GM18907 (cell line): ENCODE measurements around the gene ZNF462.
"Not testable (repeated sequence)": the region's sequence is repeated elsewhere in the genome, so short reads cannot be mapped to it uniquely, and the experiment has no call there.

Source experiments
- ATAC-seq: cut with Tn5 transposase; IDR thresholded peaks from one replicate; pipeline ENCODE4 v1.9.1; 2021; ENCODE audit warnings: mild to moderate bottlenecking, moderate library complexity; ENCODE audit not compliant: unreplicated experiment

The ZNF462 gene

DNA sequence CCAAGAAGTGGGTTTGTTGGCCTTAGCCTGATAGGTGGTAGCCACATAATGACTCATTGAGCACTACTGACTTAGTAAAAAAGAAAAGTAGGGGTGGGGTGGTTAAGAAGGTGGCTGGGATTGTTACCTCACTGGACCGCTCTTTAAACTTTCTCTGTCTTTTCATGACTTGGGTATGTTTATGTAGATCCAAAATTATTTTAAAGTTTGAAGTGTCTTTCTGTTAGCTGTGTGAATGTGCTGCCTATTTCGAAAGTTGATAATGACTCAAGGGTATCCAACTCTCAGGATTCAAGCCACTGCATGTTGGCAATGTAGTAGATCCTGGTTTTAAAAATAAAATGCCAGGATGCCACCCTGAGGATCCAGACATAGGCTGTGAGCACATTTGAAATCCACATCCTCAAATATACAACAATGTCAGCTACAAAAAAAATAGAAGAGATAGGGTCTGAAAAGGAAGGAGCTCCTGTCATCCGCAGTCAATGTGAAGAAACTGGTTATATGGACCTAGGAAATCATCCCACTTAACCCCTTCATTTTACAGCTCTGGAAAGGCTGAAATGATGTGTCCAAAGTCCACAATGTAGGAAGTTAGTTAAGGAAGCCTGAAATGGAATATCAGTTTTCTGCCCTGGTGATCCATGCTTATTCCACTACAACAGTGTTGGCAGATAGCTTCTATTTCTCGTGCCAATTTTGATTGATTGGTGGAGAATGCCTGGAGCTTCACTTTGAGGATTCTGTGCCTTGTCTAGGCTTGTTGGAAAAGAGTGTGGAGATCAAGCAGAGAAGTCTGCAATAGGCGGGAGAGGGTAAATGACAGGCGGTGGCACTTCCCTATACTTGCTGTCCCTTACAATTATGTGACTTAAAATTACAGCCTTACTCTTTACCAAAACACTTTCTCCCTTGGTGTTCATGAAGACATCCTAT lies 23.4 kb downstream of the ZNF462 start:
- no peak for ATAC-seq

GRCh38 chr9:106887066-106887465 lies 24.1 kb downstream of the ZNF462 start:
- no peak for ATAC-seq

GRCh38 chr9:106889061-106889590 lies 26.2 kb downstream of the ZNF462 start:
- no peak for ATAC-seq

GRCh38 chr9:106890608-106891007 lies 27.6 kb downstream of the ZNF462 start:
- no peak for ATAC-seq

- ATAC-seq: no peak
These were observed 28.3 kb downstream of the ZNF462 start for GRCh38 chr9:106891286-106891685.

GRCh38 chr9:106892632-106893031 lies 29.7 kb downstream of the ZNF462 start:
- no peak for ATAC-seq

GRCh38 chr9:106893088-106893487 lies 30.1 kb downstream of the ZNF462 start:
- ATAC-seq: no peak

DNA sequence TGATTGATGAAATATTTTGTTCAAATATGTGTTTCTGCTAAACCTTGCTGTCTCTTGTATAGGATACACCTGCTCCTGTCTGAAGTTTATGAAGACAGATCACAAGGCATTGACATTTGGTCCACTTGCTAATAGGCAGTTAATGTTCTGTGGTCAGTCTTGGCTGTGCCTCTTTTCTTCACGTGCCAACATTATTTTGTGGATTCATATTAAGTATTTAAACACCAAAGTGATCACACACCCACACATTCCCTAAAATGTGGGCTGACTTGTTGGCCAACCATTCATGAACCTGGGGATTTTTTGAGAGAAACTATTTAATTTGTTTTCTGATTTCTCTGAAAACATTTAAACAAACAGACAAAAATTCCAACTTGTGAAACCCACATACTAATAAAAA lies 33.7 kb downstream of the ZNF462 start:
- no peak for ATAC-seq

DNA sequence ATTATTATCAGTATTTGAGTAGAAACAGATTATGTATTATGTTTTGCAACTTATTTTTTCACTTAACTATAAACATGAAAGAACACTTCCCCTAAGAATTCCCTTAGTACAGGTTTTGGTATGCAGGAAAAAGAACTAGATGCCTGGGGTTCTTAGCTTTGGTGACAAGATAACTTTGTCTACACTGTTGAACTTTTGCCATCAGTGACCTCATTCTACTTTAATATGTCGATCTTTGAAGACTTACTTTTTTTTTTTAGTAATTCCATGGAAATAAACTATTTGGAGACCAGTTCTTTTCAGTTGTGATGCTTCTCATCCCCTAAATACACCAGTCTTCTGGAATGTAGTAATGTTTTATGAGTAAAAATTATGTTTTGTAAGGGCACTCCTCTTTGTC lies 34.3 kb downstream of the ZNF462 start:
- ATAC-seq: no peak

- no peak for ATAC-seq
These were observed 34.8 kb downstream of the ZNF462 start for GRCh38 chr9:106897751-106898150.

GRCh38 chr9:106900523-106900922 lies 37.6 kb downstream of the ZNF462 start:
- not testable (repeated sequence) for ATAC-seq

DNA sequence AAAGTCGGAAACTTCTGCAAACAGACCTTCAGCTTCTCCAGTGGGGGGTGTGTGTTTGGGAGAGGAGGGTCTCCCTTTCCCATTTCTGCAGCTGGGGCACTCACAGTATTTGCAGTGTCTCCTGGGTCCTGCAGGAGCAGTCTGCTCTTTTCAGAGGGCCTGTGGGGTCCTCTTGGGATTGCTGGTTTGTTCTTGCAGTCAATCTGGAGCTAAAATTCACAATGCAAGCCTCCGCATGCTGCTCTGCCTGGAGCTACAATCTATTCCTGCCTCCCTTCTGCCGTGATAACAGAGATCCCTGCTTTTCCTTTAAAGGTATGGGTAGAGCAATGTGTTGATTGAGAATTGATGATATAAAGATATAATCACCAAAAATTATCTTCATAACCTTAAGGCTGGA lies 43.2 kb downstream of the ZNF462 start:
- no peak for ATAC-seq

- ATAC-seq: no peak
These were observed 49.0 kb downstream of the ZNF462 start for GRCh38 chr9:106911951-106912350.

DNA sequence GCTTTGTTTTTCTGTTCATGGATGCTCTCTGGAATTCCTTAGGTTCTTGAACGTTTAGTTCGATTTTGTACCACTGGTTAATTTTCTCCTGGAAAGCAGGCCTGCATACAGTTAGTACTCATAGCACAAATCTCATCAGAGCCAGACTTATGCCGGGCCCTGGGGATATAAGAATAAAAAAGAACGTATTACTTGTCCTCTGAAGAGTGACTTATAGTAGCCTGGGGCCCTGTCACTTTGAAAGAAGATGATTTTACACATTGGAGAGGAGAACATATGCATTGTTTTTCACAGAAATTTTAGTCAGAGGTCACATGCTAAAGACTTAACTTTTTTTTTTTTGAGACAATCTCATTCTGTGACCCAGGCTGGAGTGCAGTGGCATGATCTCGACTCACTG lies 50.3 kb downstream of the ZNF462 start:
- ATAC-seq: no peak

DNA sequence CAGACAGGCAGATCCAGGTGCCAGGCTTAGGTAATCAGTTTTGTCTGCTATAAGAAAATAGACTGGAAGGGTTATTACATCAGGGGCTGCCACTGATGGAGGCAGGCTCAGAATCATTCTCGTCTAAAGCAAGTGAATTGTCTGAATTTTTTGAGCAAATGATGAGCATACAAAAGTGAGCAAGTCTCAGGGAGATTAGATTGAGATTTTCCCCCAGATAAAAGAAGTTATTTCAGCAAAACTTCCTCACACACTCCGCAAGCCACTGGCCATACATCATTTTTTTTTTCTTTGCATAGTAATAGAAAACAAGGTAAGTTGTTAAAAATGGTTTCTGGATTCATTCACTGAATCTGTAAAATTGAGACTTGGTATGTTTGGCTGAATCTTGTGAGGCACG lies 52.9 kb downstream of the ZNF462 start:
- ATAC-seq: no peak

- no peak for ATAC-seq
These were observed 53.7 kb downstream of the ZNF462 start for GRCh38 chr9:106916466-106917235.

GRCh38 chr9:106918825-106919509 lies 56.0 kb downstream of the ZNF462 start:
- ATAC-seq: no peak

- no peak for ATAC-seq
These were observed 57.1 kb downstream of the ZNF462 start for GRCh38 chr9:106920091-106920490.

- no peak for ATAC-seq
These were observed 57.8 kb downstream of the ZNF462 start for GRCh38 chr9:106920701-106921283.

- no peak for ATAC-seq
These were observed 58.5 kb downstream of the ZNF462 start for GRCh38 chr9:106921341-106921899.
